HG02852 (cell line): Measurements from ENCODE around the gene SDK1.

ENCODE experiments used
- ATAC-seq: cut with Tn5 transposase; IDR thresholded peaks from one replicate; pipeline ENCODE4 v1.9.1; 2021; ENCODE audit warnings: mild to moderate bottlenecking, moderate library complexity; ENCODE audit not compliant: unreplicated experiment

Gene SDK1

GRCh38 chr7:3455806-3456595, 154.9 kb downstream of the SDK1 start:
- ATAC-seq, result no peak

- ATAC-seq, result no peak
Measured at GRCh38 chr7:3459111-3459510, 158.1 kb downstream of the SDK1 start.

- ATAC-seq, result no peak
Measured at GRCh38 chr7:3461923-3462322, 160.9 kb downstream of the SDK1 start.

- ATAC-seq, result no peak
Measured at GRCh38 chr7:3463696-3464095, 162.6 kb downstream of the SDK1 start.

- ATAC-seq, result no peak
Measured at GRCh38 chr7:3464900-3465622, 164.0 kb downstream of the SDK1 start.

GRCh38 chr7:3466261-3466660, 165.2 kb downstream of the SDK1 start:
- no peak for ATAC-seq

GRCh38 chr7:3469641-3470040, 168.6 kb downstream of the SDK1 start:
- no peak for ATAC-seq

GRCh38 chr7:3480197-3480596, 179.1 kb downstream of the SDK1 start:
- ATAC-seq, result no peak

GRCh38 chr7:3481435-3481834, 180.4 kb downstream of the SDK1 start:
- ATAC-seq, result no peak

- no peak for ATAC-seq
Measured at GRCh38 chr7:3482147-3482921, 181.3 kb downstream of the SDK1 start.

GRCh38 chr7:3486841-3487240, 185.8 kb downstream of the SDK1 start:
- no peak for ATAC-seq

GRCh38 chr7:3488829-3489228, 187.8 kb downstream of the SDK1 start:
- ATAC-seq, result no peak

- no peak for ATAC-seq
Measured at GRCh38 chr7:3493499-3493898, 192.4 kb downstream of the SDK1 start.

GRCh38 chr7:3494947-3495346, 193.9 kb downstream of the SDK1 start:
- ATAC-seq, result no peak

- ATAC-seq, result no peak
Measured at GRCh38 chr7:3495530-3495929, 194.5 kb downstream of the SDK1 start.

- no peak for ATAC-seq
Measured at GRCh38 chr7:3495954-3496353, 194.9 kb downstream of the SDK1 start.

- ATAC-seq, result no peak
Measured at GRCh38 chr7:3497796-3498195, 196.7 kb downstream of the SDK1 start.

GRCh38 chr7:3501671-3502070, 200.6 kb downstream of the SDK1 start:
- ATAC-seq, result no peak

GRCh38 chr7:3504384-3504783, 203.3 kb downstream of the SDK1 start:
- no peak for ATAC-seq

- peak; percentile 52 for ATAC-seq
Measured at GRCh38 chr7:3510101-3511020, 209.3 kb downstream of the SDK1 start.

- no peak for ATAC-seq
Measured at GRCh38 chr7:3517344-3517743, 216.3 kb downstream of the SDK1 start.
